NB4 (cell line): Measurements from ENCODE around the gene OVOL3.
"Not testable (repeated sequence)": the region's sequence is repeated elsewhere in the genome, so short reads cannot be mapped to it uniquely, and the experiment has no call there.

Source experiments
- DNase-seq: peaks from one replicate; pipeline ENCODE4 v3.0.0; 2010; ENCODE audit warnings: low read depth
- H3K4me3 ChIP-seq: one replicate; pipeline ENCODE4 v1.5.1; 2011; ENCODE audit warnings: mild to moderate bottlenecking, low read depth, low read length, moderate library complexity
- CTCF ChIP-seq: IDR thresholded peaks from one replicate; pipeline ENCODE4 v1.5.1; 2012; ENCODE audit warnings: low read depth, low read length
- MYC ChIP-seq: IDR thresholded peaks from 2 replicates; pipeline ENCODE4 v1.6.1; 2011; ENCODE audit warnings: low read depth, low read length
- POLR2A ChIP-seq: IDR thresholded peaks from 2 replicates; pipeline ENCODE4 v1.6.1; 2011; ENCODE audit warnings: mild to moderate bottlenecking; ENCODE audit not compliant: insufficient read length; ENCODE audit errors: extremely low read depth
- TF ChIP-seq, protein P1 (sequence below): IDR thresholded peaks from 2 replicates; pipeline ENCODE4 v1.6.1; 2011; ENCODE audit warnings: low read depth, low read length

The OVOL3 gene

DNA sequence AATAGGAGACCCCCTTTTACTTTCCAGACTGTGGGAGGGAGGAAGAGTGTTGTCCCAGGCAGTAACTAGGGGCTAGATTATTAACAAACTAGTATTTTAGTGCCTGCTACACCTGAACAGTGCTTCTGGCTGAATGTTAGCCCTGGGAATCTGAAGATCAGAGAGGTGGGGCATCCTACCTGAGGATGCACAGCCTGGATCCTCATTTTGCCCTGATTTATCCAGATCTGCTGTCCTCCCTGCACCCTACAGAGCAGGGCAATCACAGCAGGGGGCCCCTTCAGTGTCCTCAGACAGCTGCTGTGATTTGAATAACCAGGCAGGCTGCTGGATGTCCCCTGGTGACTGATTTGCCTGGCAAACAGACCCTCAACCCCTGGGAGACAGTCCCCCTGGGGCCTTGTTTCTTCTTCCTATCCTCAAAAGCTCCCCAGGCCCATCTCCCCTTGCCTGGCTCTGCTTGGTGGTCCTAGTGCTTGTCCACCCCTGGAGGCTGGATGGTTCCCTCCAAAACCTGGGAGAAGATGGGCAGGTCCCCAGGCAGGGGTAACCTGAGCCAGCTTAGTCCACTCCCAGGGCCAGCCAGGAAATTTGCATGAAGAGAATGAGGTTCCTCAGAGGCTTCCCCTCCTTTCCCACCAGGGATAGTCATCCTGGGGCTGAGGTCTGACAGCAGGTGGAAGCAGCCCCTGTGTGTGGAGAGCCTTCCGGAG lies at the start of gene OVOL3:
TSS of gene OVOL3 (plus strand) at position 657 of the 713 bp plus-strand sequence. CDS start 60 bp downstream, outside the sequence.
- TF ChIP-seq POLR2A (no peak), CTCF (no peak), MYC (no peak)
- TF ChIP-seq, protein P1, sequence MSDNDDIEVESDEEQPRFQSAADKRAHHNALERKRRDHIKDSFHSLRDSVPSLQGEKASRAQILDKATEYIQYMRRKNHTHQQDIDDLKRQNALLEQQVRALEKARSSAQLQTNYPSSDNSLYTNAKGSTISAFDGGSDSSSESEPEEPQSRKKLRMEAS: no peak
- H3K4me3 ChIP-seq: no peak within 1 kb of the TSS
- no peak for DNase-seq

DNA sequence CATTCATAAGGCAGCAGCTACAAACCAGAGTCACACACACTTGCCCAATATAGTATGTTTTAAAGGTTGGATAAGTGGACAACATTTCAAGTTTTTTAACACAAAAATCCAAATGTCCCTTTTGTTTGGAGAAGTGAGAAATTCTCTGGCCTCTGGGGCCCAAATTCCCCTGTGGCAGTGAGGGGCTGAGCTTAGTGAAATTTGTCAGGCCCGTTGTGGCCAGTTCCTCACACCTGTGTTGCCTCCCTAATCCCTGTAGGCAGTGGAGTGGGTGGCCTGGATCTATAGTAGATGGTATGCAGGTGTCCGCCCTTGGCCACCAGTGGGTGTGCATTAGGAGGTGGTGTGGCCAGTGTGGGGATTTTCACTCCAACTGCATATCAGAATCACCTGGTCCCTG lies 49.6 kb upstream of the OVOL3 start:
- TF ChIP-seq MYC (no peak), CTCF (no peak), POLR2A (no peak)
- TF ChIP-seq, protein P1: no peak
- DNase-seq: no peak
- H3K4me3 ChIP-seq: no peak overlapping the region

- H3K4me3 ChIP-seq: no peak overlapping the region
- no peak for DNase-seq
- no peak for TF ChIP-seq CTCF
- no peak for TF ChIP-seq MYC
- TF ChIP-seq, protein P1: no peak
- no peak for TF ChIP-seq POLR2A
These were observed 46.1 kb upstream of the OVOL3 start for GRCh38 chr19:36064826-36065225.

DNA sequence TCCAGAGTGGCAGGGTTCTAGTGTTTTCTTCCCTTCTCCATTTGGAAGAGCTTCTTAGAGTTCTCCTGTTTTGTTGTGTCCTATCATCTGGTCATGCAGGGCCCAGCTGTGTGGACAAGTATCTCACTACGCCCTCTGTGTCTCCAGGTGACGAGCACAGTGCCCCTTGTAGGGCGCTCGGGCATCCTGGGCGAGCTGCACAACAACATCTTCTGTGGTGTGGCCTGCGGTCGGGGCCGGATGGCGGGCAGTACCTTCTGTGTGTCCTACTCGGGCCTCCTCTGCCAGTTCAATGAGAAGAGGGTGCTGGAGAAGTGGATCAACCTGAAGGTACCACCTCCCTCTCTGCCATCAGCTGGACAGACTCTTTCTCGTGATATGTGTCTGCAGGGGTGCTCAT lies 43.3 kb upstream of the OVOL3 start:
- no peak for DNase-seq
- no peak for TF ChIP-seq POLR2A
- no peak for TF ChIP-seq MYC
- no peak for TF ChIP-seq CTCF
- TF ChIP-seq, protein P1: no peak
- no peak overlapping the region for H3K4me3 ChIP-seq

GRCh38 chr19:36068810-36069499 lies 42.0 kb upstream of the OVOL3 start:
- not testable (repeated sequence) for H3K4me3 ChIP-seq, DNase-seq

- no peak for DNase-seq
- H3K4me3 ChIP-seq: no peak overlapping the region
- TF ChIP-seq CTCF (no peak), MYC (no peak), POLR2A (no peak)
- TF ChIP-seq, protein P1: no peak
These were observed 38.9 kb upstream of the OVOL3 start for GRCh38 chr19:36072081-36072480.
